Activated T-cell treated with anti-CD3 and anti-CD28 coated beads for 1 hour (primary cell): ENCODE measurements around the gene MRPL9.

Source experiments
- DNase-seq: peaks from one replicate; pipeline ENCODE4 v3.0.0-alpha.2; 2020; ENCODE audit warnings: low read depth

The MRPL9 gene

GRCh38 chr1:151762941-151763921 lies at the start of gene MRPL9:
Gene MRPL9, minus strand, starts transcription at chr1:151763496. Its CDS starts 17 bp downstream, at chr1:151763479.
- DNase-seq: peak; percentile 76

GRCh38 chr1:151811181-151811580 lies 47.9 kb upstream of the MRPL9 start:
- DNase-seq: no peak

GRCh38 chr1:151809985-151810556 lies 46.8 kb upstream of the MRPL9 start:
- no peak for DNase-seq

- no peak for DNase-seq
These were observed 46.1 kb upstream of the MRPL9 start for GRCh38 chr1:151809290-151809984.

- DNase-seq: no peak
These were observed 44.5 kb upstream of the MRPL9 start for GRCh38 chr1:151807766-151808165.

GRCh38 chr1:151807131-151807530 lies 43.8 kb upstream of the MRPL9 start:
- DNase-seq: no peak

- DNase-seq: no peak
These were observed 42.9 kb upstream of the MRPL9 start for GRCh38 chr1:151806170-151806569.

- no peak for DNase-seq
These were observed 41.9 kb upstream of the MRPL9 start, which contains the start of gene LINGO4 for GRCh38 chr1:151805066-151805820. Gene LINGO4, minus strand, starts transcription at chr1:151805419. Its CDS starts 2,715 bp downstream, at chr1:151802704.

GRCh38 chr1:151803915-151804314 lies 40.6 kb upstream of the MRPL9 start:
- DNase-seq: no peak

GRCh38 chr1:151803164-151803563 lies 39.9 kb upstream of the MRPL9 start:
- no peak for DNase-seq

- DNase-seq: no peak
These were observed 39.1 kb upstream of the MRPL9 start for GRCh38 chr1:151802372-151802771.

GRCh38 chr1:151801846-151802245 lies 38.5 kb upstream of the MRPL9 start:
- no peak for DNase-seq

- no peak for DNase-seq
These were observed 38.1 kb upstream of the MRPL9 start for GRCh38 chr1:151801310-151801820.

GRCh38 chr1:151800830-151801229 lies 37.5 kb upstream of the MRPL9 start:
- no peak for DNase-seq

GRCh38 chr1:151799179-151800022 lies 36.1 kb upstream of the MRPL9 start:
- DNase-seq: no peak

- no peak for DNase-seq
These were observed 35.3 kb upstream of the MRPL9 start for GRCh38 chr1:151798571-151798970.

- DNase-seq: no peak
These were observed 27.8 kb upstream of the MRPL9 start for GRCh38 chr1:151790940-151791651.

GRCh38 chr1:151790071-151790939 lies 27.0 kb upstream of the MRPL9 start, which contains the start of gene TDRKH:
Gene TDRKH, minus strand, starts transcription at chr1:151790500. Its CDS starts 7,478 bp downstream, at chr1:151783022.
- peak; percentile 97 for DNase-seq

- DNase-seq: no peak
These were observed 24.4 kb upstream of the MRPL9 start for GRCh38 chr1:151787689-151788088.
